PC-9 (cell line): ENCODE measurements around the gene COL1A2.

Source experiments
- EZH2 ChIP-seq: fragments of 200-600 bp; sonication (generic); IDR thresholded peaks from 2 replicates; pipeline ENCODE4 v1.8.0; 2017; ENCODE audit warnings: antibody characterized with exemption, low read depth
- TF ChIP-seq, protein P1 (sequence below): fragments of 200-600 bp; sonication (generic); conservative IDR thresholded peaks from 2 replicates; pipeline ENCODE4 v1.6.1; 2017; ENCODE audit warnings: mixed run types, antibody characterized with exemption, mild to moderate bottlenecking, moderate library complexity

DNA sequence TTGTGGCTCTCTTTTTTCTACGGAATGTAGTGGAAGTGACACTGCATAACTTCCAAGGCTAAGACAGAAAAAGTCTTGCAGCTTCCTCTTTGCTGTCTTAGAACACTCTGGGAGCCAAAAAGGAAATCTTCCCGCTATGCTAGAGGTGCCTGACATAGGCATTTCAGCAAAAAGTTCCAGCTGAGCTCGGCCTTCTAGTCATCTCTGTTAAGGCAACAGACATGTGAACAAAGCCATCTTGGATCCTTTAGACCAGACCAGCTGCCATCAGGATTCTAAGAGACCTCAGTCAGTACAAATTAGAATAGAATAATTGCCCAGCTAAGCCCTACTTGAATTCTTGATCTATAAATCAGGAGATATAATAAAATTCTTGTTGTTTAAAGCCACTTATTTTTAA, 16.3 kb upstream of the COL1A2 start:
- TF ChIP-seq, protein P1, sequence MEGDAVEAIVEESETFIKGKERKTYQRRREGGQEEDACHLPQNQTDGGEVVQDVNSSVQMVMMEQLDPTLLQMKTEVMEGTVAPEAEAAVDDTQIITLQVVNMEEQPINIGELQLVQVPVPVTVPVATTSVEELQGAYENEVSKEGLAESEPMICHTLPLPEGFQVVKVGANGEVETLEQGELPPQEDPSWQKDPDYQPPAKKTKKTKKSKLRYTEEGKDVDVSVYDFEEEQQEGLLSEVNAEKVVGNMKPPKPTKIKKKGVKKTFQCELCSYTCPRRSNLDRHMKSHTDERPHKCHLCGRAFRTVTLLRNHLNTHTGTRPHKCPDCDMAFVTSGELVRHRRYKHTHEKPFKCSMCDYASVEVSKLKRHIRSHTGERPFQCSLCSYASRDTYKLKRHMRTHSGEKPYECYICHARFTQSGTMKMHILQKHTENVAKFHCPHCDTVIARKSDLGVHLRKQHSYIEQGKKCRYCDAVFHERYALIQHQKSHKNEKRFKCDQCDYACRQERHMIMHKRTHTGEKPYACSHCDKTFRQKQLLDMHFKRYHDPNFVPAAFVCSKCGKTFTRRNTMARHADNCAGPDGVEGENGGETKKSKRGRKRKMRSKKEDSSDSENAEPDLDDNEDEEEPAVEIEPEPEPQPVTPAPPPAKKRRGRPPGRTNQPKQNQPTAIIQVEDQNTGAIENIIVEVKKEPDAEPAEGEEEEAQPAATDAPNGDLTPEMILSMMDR: no peak
- TF ChIP-seq EZH2: no peak
